Endothelial cell of umbilical vein (primary cell): ENCODE data around the gene CLIP4. TPM values are rescaled to one million over a fixed set of nuclear protein-coding genes. Genes with fewer than 3 reads are reported as not detected.

ENCODE experiments used
- BruUV-seq: library from RNA; stranded (reverse); fragments of 400-500 nt; replicated peaks from 2 replicates; lab custom pipeline; 2021; lab: Mats Ljungman, UMichigan
- CTCF ChIA-PET: fragments of 300-600, 350-600 bp; sonication (Branson Sonifier 250); formaldehyde crosslinking; loops from one replicate; lab custom pipeline; 2021; ENCODE audit warnings: antibody characterized with exemption, inconsistent platforms; lab: Charles Lee
- POLR2A ChIA-PET: fragments of 300-600, 350-600 bp; sonication (Branson Sonifier 250); formaldehyde crosslinking; loops from one replicate; lab custom pipeline; 2021; ENCODE audit warnings: antibody characterized with exemption, inconsistent platforms; lab: Charles Lee
- DNase-seq: peaks from one replicate; pipeline ENCODE4 v3.0.0-alpha.2; 2011; ENCODE audit warnings: low read depth, low spot score
- FAIRE-seq: peaks from 2 replicates; lab custom pipeline; 2011; peaks lifted over from hg19 to GRCh38; lab: Jason Lieb, UNC
- H2AFZ ChIP-seq: 2 replicates; pipeline ENCODE4 v1.6.0; 2012; ENCODE audit warnings: low read depth, low read length, control low read depth, inconsistent platforms
- H3K27ac ChIP-seq: 2 replicates; pipeline ENCODE4 v1.5.1; 2011; ENCODE audit warnings: low read depth, mild to moderate bottlenecking, control low read depth, low read length, moderate library complexity; ENCODE audit not compliant: insufficient read depth
- H3K27me3 ChIP-seq, 2 experiments: 2 replicates each; pipeline versions ENCODE4 v1.6.0 to v1.6.1; 2011; ENCODE audit warnings: low read length in 2 of 2, mixed read lengths in 1 of 2; ENCODE audit not compliant: control insufficient read depth in 2 of 2, insufficient read depth in 2 of 2
- H3K36me3 ChIP-seq, 2 experiments: 2 replicates in 1 of 2; 3 replicates in 1 of 2; pipeline ENCODE4 v1.5.1; 2011; ENCODE audit warnings: low read length in 2 of 2, mild to moderate bottlenecking in 1 of 2, moderate library complexity in 1 of 2; ENCODE audit not compliant: control insufficient read depth in 2 of 2, insufficient read depth in 2 of 2; ENCODE audit errors: extremely low read depth in 1 of 2
- H3K4me1 ChIP-seq: 3 replicates; pipeline ENCODE4 v1.5.1; 2011; ENCODE audit warnings: mild to moderate bottlenecking, low read length; ENCODE audit not compliant: control insufficient read depth, insufficient read depth; ENCODE audit errors: extremely low read depth
- H3K4me2 ChIP-seq: 2 replicates; pipeline ENCODE4 v1.6.1; 2011; ENCODE audit warnings: low read length, control low read depth, mixed read lengths; ENCODE audit not compliant: insufficient read depth
- H3K4me3 ChIP-seq, 3 experiments: fragments of 200-600 bp in 1 of 3; sonication (generic), shearing (Covaris generic) in 1 of 3; replicated peaks in 1 of 3; 2 replicates each; pipeline ENCODE4 v1.5.1; 2011 to 2016; ENCODE audit warnings: control low read depth in 3 of 3, low read length in 3 of 3, mild to moderate bottlenecking in 2 of 3, inconsistent platforms in 1 of 3, low read depth in 1 of 3, moderate library complexity in 1 of 3; ENCODE audit not compliant: insufficient read depth in 1 of 3
- H3K79me2 ChIP-seq: 2 replicates; pipeline ENCODE4 v1.6.0; 2012; ENCODE audit warnings: low read length, inconsistent platforms; ENCODE audit not compliant: control insufficient read depth, insufficient read depth
- H3K9ac ChIP-seq: replicated peaks from 2 replicates; pipeline ENCODE3; 2011; ENCODE audit warnings: low read length, control low read depth; ENCODE audit not compliant: insufficient read depth; ENCODE audit errors: extremely low read depth
- H3K9me1 ChIP-seq: replicated peaks from 3 replicates; pipeline ENCODE4 v1.6.0; 2011; ENCODE audit warnings: mild to moderate bottlenecking, low read length; ENCODE audit not compliant: control insufficient read depth, insufficient read depth; ENCODE audit errors: extremely low read depth
- H3K9me3 ChIP-seq: replicated peaks from 2 replicates; pipeline ENCODE4 v1.5.1; 2012; ENCODE audit warnings: low read length, inconsistent platforms; ENCODE audit not compliant: control insufficient read depth, insufficient read depth
- H4K20me1 ChIP-seq: replicated peaks from 2 replicates; pipeline ENCODE3; 2011; ENCODE audit warnings: mild to moderate bottlenecking, low read length; ENCODE audit not compliant: control insufficient read depth, insufficient read depth; ENCODE audit errors: extremely low read depth
- CTCF ChIP-seq, 2 donors: IDR thresholded peaks; 1 replicate in 1 of 2; 2 replicates in 1 of 2; pipeline ENCODE4 v1.5.1; 2011; ENCODE audit warnings: low read length in 2 of 2, mild to moderate bottlenecking in 2 of 2, moderate library complexity in 2 of 2, control low read depth in 1 of 2, inconsistent platforms in 1 of 2, low read depth in 1 of 2; ENCODE audit not compliant: insufficient read depth in 1 of 2; ENCODE audit errors: extremely low read depth in 1 of 2
- EZH2 ChIP-seq: IDR thresholded peaks from 2 replicates; pipeline ENCODE4 v1.6.1; 2012; ENCODE audit warnings: borderline replicate concordance, low read depth, mild to moderate bottlenecking, moderate library complexity, low read length, inconsistent platforms; ENCODE audit not compliant: severe bottlenecking
- FOS ChIP-seq: IDR thresholded peaks from 2 replicates; pipeline ENCODE4 v1.6.1; 2011; ENCODE audit warnings: mild to moderate bottlenecking, low read length, moderate library complexity, borderline replicate concordance; ENCODE audit not compliant: insufficient read depth
- GATA2 ChIP-seq: IDR thresholded peaks from 2 replicates; pipeline ENCODE4 v1.7.0; 2011; ENCODE audit warnings: low read depth, mild to moderate bottlenecking, moderate library complexity, mixed read lengths, low read length; ENCODE audit not compliant: insufficient read length, insufficient read depth
- JUN ChIP-seq: IDR thresholded peaks from 2 replicates; pipeline ENCODE4 v1.6.1; 2011; ENCODE audit warnings: borderline replicate concordance, low read depth; ENCODE audit not compliant: insufficient read length, insufficient read depth
- MAX ChIP-seq: IDR thresholded peaks from 2 replicates; pipeline ENCODE4 v1.6.1; 2011; ENCODE audit not compliant: insufficient read depth, insufficient read length
- MYC ChIP-seq: IDR thresholded peaks from one replicate; pipeline ENCODE4 v1.6.1; 2011; ENCODE audit warnings: mild to moderate bottlenecking, low read depth, low read length
- POLR2A ChIP-seq: IDR thresholded peaks from 2 replicates; pipeline ENCODE4 v1.6.1; 2012; ENCODE audit warnings: low read depth, mild to moderate bottlenecking, control low read depth, low read length
- POLR2AphosphoS5 ChIP-seq: IDR thresholded peaks from 2 replicates; pipeline ENCODE4 v1.6.1; 2012; ENCODE audit warnings: low read depth, mild to moderate bottlenecking, control low read depth, low read length, moderate library complexity; ENCODE audit not compliant: insufficient read depth
- dilution Hi-C: fragments of 300-500 bp; cut with MboI; formaldehyde crosslinking; loops from one replicate; pipeline ENCODE4 v1.15.0; 2019; ENCODE audit warnings: low sequenced_read_pairs; ENCODE audit not compliant: extremely low pct_ligation_motif_present
- intact Hi-C: fragments of 100-400 bp; cut with micrococcal nuclease; formaldehyde crosslinking; loops from one replicate; pipeline ENCODE4 v1.10.0; 2022
- polyA plus RNA-seq, 4 experiments: library from polyadenylated mRNA; depleted of rRNA in 3 of 4; stranded (reverse) in 3 of 4; unstranded in 1 of 4; fragments of >200 nt; gene quantifications; 2 replicates each; pipeline versions ENCODE4 v1.2.1 to v1.2.3, GENCODE V29; 2011 to 2012; ENCODE audit warnings: missing spikeins in 1 of 4
- total RNA-seq: library from RNA; stranded (reverse); gene quantifications from 2 replicates; pipeline ENCODE4 v1.2.3, GENCODE V29; 2021

Gene CLIP4
- total and polyA plus RNA-seq, 2 donors (not counting 3 experiments of a cell fraction or from before 2014, with no cell fraction given) = 9.2 to 24.0 TPM

GRCh38 chr2:29074411-29074810, 40.8 kb upstream of the CLIP4 start, which contains the start of gene PCARE:
Gene PCARE, minus strand, starts transcription at chr2:29074523. Its CDS starts 262 bp downstream, at chr2:29074261.
- H3K9ac ChIP-seq = no peak within 1 kb of the TSS
- POLR2A ChIA-PET = no interaction called here
- H3K9me1 ChIP-seq = no peaks in the 10 kb centered on the region
- no peak for DNase-seq
- no peaks in the 10 kb centered on the region for H3K36me3 ChIP-seq
- H2AFZ ChIP-seq = no peak within 1 kb of the TSS
- FAIRE-seq = no peak
- H3K27me3 ChIP-seq = peaks cover 0 to 5% of the 10 kb centered on the region in 2 experiments
- no peak within 1 kb of the TSS for H3K4me2 ChIP-seq
- CTCF ChIA-PET = no interaction called here
- no peaks in the 10 kb centered on the region for H4K20me1 ChIP-seq
- no TSS peak for BruUV-seq
- TF ChIP-seq FOS (no peak), MAX (no peak), POLR2A (no peak), MYC (no peak), EZH2 (no peak), POLR2AphosphoS5 (no peak), JUN (no peak), CTCF (IDR thresholded peaks at IDR 0.05; ENCODE audit: extremely low read depth in 1 of 2, insufficient read depth in 1 of 2, low read depth in 1 of 2, low read length in 2 of 2) (no peak), GATA2 (no peak)
- intact Hi-C loops = no loop called here
- H3K4me1 ChIP-seq = no peaks in the 10 kb centered on the region
- dilution Hi-C loops = no loop called here
- no peaks in the 10 kb centered on the region for H3K79me2 ChIP-seq
- H3K9me3 ChIP-seq = no peaks in the 10 kb centered on the region
- no peak within 1 kb of the TSS for H3K27ac ChIP-seq
- H3K4me3 ChIP-seq = no peak within 1 kb of the TSS
